ENCODE results near the gene OXNAD1.

GRCh38 chr3:16249336-16249735 is 15.7 kb upstream of the OXNAD1 start:
- no peak for TF ChIP-seq POLR2A (IDR thresholded peaks at IDR 0.05; ENCODE audit: low read length)
- no peak for TF ChIP-seq GATA1 (IDR thresholded peaks at IDR 0.05; ENCODE audit: low read depth, low read length)

Data from erythroblast (primary cell).